Stimulated activated CD4-positive, alpha-beta T cell treated with anti-CD3 and anti-CD28 coated beads, Interleukin-12 subunit alpha, Interleukin-12 subunit beta, amount 100 ng/mL, for 4 hours (primary cell): ENCODE measurements around the gene BRICD5.

Source experiments
- DNase-seq: peaks from one replicate; pipeline ENCODE4 v3.0.0-alpha.2; 2020

Gene BRICD5

DNA sequence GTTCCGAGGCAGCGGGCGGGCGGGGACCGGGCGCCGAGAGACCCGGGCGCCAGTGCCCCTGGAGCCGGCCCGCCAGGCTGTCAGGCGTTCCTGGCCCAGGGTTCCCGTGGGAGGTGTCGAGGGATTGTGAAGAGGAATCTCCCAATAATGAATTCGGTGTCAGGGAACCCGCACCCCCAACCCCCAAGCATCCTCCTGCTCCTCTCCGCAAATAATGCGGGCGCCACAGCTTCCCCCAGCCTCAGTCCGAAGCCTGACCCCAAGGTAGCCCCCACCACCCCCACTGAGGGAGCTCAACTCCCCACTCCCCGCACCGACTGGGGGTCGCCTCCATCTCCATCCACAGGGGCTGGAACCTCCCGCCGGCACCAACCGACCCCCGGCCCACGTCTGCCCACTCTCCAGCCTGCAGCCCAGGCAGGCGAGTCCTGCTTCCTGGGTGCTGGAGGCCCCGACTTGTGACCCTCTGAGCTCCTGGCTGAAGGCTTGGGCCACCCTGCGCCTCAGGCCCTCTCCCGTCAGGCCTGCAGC lies 13.6 kb downstream of the BRICD5 start:
- DNase-seq = no peak

DNA sequence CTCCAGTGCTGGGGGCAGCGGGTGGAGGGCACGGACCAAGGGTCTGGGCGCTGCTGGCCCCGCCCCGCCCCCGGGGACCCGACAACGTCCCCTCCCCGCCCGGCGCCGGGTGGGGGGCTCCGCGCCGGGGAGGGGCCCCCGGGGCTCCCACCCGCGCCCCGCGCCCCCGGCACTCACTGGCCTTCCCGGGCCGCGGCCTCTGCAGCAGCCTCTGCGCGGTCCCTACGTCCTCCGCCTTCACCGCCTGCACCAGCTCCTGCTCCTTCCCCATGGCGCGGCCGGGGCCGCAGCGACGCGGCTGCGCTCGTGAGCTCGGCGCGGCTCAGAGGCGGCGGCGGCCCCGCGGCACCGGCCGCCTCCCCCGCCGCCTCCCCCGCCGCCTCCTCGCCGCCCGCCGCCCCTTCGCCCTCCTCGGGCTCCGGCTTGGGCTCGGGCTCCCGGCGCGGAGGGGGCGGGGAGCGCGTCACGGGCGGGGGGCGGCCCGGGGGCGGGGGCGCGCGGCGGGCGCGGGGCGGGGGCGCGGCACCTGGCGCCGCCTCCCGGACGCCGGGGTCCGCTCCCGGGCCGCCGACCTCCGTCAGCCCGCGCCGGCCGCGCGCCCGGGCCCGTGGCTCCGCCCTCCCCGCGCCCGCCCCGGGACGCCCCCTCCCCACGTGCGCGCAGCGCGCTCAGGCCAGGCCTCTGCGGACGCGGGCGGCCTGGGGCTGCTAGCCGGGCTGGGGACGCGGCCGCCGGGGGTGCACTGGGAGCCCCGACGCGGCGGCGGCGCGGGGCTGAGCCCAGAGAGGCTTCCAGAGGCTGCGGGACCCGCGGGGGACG lies 14.3 kb downstream of the BRICD5 start, which contains the start of gene CASKIN1:
Gene CASKIN1, minus strand, starts transcription at position 444 of the 819 bp plus-strand sequence. Its CDS starts 173 bp downstream, at position 271.
- no peak for DNase-seq

DNA sequence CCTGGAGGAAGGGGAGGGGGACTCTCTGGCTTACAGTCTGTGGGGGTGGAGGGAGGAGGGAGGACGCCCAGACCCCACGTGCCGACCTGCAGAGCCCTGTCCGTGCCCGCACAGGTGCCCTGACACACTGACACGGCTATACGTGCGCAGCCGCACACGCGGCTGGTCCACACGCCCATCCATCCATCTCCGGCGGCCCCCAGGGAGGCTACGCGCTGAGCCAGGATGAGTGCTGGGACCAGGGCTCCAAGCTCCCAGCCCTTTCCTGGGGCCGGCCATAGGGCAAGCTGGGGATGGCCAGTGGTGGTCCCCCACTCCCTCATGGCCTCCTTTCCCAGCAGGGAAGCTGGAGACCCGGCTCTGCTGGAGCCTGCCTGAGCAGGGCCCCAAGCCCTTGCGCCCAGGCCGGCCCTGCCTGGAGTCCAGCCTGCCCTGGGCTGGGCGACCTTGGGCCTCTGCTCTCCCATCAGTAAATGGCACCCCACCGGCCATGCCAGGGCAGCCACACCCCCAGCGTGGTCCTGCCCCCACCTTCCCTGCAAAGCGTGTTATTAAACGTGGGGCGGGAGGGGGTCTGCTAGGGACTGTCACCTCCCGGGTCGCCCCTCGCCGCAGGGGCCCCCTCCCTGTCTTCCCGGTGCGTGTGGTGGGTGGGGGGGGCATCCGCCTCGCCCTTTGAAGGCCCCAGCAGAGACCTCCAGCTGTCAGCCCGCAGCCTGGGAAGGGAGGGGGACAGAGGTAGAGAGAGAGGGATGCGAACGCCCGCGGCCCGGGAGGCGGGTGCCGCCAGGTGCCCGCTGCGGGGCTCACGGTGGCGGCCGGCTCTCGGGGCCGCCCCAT lies 15.1 kb downstream of the BRICD5 start:
- DNase-seq = no peak

DNA sequence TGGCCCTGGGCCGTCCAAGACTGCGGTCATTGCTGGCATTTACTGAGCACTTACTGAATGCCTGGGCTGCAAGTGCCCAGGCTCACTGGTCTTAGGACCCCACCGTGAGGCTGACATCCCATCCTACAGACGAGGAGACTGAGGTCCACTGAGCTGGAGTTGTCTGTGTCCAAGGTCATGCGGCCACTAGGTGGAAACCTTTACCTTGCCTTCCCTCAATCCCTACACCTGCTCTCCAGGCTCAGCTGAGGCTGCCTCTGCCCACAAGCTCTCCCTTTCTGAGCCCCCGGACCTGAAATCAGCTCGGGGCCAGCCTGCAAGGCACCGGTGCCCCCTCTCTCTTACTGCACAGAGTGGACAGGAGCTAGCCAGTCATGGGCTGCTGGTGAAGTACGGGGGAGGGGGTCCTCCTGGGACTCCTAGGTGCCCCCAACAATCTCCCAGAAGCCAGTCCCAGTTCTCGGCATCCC lies 15.8 kb downstream of the BRICD5 start:
- no peak for DNase-seq

DNA sequence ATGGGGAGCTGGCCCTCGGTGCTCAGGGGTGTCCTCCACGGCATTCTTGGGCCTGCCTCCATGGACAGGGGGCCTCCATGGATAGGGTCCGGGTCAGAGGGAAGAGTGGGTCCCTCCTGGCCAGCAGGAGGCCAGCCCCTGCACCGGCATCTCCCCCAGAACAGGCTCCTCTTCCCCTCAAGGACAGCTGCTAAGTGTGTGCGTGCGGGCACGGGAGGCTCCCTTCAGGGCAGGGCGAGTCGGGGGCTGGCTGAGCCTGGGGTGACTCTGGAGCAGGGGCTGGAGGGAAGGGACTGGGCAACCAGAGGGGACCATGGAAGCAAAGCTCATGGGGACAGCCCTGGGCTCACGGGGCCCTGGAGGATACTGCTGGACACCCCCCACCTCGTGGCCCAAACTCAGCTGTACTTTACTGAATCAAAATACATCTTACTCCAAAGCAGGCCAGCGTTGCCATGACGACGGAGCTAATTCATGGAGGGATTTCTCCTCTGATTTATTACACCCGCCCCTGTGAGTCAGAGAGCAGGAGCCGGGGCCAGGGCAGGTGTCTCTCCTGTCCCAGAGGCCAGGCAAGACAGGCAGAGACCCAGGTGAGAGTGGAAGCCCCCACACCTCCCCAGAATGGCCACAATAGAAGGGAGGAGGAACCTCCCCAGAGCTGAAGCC lies 16.4 kb downstream of the BRICD5 start:
- DNase-seq = no peak

DNA sequence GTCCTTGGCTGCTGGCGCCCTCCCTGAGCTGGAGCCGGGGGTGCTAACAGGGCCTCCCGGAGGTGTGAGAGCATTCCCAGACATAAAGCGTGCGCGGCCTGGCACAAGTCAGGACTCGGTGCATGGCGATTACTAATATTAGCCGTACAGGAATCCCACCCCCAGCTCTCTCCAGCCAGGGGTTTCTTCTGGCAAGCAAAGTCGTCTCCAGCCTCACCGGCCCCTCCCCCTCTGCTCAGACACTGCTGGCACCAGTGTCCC lies 19.3 kb downstream of the BRICD5 start:
- DNase-seq = no peak

DNA sequence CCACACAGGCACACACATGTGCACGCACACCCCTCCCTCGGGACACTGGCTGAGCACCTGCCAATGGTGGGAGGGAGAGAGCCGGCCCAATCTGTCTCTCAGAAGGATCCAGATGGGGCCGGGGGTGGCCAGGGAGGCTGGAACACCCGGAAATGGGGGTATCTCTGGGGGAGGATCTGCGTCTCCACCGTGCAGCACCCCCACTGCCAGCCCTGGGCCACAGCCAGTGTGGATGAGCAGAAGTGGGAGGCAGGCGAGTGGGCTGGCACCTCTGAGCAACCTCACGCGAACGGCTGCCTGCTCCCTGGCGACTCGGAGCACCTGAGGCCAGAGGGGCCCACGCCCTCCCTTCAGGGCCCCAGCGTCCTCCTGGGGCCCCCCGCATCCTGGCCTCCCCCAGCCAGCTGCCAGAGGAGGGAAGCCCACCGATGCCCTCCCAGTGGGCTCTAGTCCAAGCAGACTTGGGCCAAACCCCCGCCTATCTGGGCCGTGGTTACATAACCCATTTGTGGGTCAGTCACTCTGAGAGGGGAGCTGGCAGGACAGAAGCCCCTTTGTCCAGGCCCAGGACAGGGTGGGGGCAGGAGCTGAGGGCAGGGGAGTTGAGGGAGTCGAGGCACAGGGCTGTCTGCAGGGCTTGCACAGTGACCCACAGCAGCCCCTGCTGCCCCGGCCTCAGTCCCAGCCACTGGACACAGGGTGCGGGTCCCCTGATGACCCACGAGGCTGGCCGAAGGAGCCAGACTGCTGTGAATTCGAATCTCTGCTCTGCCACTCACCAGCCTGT lies 19.8 kb downstream of the BRICD5 start:
- no peak for DNase-seq

DNA sequence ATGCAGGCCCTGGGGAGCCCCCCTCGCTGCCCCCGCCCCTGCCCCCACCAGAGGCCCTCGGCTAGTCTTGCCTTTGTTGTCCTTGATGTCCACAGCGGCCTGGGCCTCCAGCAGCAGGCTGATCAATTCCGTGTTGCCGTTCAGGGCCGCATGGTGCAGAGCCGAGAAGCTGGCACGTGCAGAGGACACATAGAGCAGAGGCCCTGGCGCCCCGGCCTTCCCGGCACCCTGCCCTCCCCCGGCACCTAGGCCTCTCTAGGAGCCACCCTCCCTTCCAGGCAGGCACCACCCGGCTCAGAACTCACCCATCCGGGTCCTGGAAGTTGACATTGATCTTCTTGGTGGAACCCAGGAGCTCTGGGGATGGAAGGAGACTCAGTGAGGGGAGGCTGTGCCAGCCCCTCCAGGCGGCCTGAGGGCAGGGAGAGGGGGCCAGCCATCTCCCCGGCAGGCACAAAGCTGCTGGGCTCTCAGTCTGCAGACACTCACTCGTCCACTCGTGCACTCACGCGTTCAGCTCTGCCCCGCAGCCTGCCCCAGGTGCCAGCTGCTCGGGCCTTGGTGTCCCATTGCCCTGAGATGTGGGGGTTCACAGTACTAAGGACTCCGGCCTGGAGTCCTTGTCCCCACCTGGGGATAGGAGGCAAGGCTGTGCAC lies 20.5 kb downstream of the BRICD5 start:
- DNase-seq = no peak

DNA sequence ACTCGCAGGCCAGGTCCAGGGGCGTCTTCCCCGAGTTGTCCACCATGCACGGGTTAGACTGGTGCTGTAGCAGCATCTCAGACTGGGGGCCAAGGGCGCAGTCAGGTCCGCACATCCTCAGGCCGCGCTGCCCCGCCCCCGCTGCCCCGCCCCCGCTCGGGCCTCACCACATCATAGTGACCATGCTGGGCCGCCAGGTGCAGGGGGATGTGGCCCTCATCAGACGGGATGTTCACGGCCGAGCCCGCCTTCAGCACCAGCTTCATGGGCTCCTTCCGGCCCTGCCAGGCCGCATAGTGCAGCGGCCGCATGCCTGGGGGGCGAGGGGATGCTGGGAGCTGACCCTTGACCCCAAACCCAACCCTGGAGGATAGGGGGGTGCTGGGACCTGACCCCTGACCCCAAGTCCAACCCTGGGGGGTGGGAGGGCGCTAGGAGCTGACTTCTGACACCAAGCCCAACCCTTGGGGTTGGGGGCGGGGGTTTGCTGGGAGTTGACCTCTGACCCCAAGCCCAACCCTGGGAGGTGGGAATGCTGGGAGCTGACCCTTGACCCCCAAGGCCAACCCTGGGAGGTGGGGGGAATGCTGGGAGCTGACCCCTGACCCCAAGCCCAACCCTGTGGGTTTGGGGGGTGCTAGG lies 21.3 kb downstream of the BRICD5 start:
- no peak for DNase-seq

DNA sequence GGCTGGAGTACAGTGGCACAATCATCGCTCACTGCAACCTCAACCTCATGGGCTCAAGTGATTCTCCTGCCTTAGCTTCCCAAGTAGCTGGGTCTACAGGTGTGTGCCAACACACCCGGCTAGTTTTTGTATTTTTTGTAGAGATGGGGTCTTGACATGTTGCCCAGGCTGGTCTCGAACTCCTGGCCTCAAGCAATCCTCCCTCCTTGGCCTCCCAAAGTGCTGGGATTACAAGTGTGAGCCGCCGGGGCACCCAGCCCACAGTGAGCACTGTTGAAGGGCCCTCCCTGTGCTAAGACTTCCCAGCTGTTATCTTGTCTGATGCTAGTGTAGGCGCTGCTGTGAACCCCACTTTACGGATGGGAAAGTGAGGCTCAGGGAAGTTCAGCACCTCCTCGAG lies 22.3 kb downstream of the BRICD5 start:
- no peak for DNase-seq

DNA sequence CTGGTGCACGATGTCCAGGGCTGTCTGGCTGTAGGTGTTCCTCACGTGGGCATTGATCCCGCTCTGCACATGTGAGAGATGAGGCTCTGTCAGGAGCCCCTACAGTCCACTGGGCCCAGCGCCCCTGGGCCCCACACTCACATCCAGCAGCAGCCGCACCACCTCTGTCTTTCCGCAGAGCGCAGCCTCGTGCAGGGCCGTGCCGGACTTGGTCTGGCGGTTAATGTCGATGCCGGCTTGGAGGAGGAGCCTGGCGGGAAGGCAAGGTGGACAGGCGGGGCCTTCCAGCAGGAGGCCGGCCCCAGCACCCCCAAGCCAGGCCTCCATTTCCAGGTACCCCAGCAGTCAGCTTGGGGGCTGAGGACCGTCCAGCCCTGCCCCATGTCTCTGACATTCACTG lies 23.5 kb downstream of the BRICD5 start:
- no peak for DNase-seq

DNA sequence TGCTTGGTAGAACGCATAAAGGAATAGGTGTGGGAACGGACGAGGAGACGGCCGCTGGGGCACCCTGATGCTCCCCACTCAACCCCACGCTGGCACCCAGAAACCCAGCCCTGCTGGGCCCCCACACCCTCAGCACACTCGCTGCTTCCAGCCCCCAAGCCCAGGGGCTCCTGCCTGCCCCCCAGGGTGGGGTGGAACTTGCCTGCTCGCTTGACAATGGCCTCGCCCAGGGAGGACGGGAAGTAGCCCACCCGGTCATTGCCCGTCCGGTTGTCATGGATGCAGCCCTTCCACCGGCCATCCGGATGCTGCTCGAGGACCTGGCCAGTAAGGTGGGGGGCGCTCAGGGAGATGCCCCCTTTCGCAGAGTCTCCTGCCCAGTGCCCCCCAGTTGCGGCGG lies 24.2 kb downstream of the BRICD5 start:
- no peak for DNase-seq

DNA sequence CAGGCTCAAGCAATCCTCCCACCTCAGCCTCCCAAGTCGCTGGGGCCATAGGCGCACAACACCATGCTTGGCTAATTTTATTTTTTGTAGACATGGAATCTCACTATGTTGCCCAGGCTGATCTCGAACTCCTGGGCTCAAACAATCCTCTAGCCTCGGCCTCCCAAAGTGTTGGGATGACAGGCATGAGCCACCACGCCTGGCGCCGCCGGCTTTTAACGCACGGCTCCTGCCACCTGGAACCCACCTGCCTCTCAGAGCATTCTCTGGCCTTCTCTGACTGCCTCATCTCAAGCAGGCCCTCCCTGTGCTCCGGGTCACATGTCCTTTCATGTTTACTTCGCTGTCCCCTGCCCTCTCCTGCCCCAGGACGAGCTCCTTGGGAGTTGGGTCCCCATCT lies 24.6 kb downstream of the BRICD5 start:
- DNase-seq = no peak

DNA sequence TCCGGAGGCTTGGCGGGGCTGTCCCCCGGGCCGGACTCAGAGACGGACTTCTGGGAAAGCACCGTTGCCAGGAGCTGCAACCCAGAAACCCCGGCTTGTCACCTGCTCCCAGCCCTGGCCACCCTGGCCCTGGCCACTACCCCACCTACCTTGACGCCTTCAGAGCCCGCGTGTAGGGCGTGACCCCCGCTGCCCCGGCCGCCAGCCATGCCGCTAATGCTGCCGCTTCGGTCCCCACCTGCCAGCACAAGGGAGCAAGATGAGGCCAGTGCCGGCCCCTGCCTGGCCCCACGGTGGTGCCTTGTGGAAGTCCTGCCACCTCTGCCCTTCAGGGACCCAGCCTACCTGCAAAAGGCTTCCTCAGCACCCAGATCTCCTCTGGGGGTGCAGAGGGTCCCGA lies 25.7 kb downstream of the BRICD5 start:
- DNase-seq = no peak

DNA sequence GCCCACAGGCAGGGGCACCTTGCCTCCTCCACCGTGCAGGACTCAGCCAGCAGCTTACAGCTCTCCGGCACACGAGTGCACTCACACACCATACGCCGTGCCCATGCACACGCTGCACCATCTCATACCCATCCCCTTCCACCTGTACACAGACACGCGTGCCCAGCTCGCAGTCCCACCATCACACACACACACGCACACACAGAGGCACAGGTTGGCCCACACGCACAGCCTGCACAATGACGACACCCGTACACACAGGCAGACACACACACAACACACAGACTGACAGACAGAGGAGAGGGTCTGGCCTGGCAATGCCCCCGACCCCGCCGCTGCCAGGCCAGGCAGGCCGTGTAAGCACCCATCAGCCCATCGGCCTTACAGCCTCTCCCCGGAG lies 26.3 kb downstream of the BRICD5 start:
- DNase-seq = no peak

DNA sequence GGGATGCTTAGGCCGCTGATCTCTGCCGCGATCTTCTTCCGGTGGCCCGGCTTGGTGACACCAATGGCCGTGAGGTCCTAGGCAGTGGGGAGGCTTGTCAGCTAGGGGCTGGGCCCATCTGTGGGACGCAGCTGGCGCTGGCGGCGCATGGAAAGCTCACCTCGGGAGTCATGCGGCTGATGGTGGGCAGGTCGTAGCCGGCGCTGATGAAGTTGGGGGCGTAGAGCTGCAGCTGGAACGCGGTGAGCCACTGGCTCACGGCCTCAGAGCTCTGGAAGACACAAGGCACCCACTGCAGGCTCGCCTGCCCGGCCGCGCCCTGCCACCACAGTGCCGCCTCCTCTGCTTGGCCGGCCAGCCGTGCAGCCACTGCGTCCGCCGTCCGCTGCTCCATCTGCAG lies 27.0 kb downstream of the BRICD5 start:
- DNase-seq = no peak

DNA sequence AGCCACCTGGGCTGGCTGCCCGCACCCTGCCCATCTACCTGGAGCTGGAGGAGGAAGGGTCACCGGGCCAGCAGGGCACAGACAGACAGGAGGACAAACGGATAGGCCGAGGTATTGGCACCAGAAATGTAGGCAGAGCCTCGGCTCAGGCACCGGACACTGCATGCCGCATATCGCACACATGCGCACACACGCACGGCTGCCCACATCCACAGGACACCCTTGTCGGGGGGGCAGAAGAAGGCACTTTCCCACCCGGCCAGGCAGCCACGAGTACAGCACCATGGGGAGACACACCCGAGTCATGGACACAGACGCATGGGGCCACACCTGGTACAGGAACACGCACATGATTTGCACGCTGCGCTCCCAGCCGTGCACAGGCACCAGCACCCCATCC lies 28.7 kb downstream of the BRICD5 start:
- no peak for DNase-seq

DNA sequence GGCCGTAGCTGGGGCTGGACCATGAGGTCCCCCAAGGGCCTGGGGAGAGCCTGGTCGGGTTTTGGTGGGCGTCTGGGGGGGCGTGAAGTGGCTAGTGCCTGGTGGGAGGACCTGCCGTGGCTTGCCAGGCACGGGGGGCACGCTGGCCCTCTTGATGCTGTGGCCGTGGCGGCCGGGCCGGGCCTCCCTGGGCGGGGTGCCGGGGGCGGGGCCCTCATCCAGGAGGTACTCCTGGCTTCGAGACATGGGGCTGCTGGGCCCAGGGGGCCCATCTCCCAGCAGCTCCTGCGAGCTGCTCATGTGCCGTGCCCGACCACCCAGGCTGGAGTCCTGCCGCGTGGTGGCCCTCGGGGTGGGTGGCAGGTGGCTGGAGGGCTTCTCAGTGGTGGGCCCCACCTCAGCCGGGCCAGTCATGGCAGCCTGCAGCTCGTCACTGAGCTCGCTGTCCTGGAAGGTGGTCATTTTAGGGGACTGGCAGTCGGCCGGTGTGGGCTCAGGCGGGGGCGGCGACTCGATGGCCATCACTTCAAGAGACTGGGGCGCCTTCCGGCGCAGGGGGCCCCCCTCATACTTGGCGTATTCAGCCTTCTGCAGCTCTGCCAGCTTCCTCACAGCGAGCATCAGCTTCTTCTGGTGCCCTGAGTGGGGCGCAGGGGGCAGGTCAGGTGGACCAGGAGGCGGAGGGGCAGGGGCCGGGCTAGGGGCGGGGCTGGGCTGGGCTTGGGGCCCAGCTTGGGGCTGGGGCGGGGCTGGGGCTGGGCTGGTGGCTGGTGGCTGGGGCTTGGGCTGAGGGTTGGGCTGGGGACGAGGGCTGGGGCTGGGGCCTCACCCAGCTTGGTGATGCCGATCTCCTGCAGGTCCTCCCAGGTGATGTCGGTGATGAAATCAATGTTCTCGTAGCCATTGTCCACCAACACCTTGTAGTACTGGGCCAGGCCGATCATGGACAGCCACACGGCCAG lies 29.4 kb downstream of the BRICD5 start:
- no peak for DNase-seq

DNA sequence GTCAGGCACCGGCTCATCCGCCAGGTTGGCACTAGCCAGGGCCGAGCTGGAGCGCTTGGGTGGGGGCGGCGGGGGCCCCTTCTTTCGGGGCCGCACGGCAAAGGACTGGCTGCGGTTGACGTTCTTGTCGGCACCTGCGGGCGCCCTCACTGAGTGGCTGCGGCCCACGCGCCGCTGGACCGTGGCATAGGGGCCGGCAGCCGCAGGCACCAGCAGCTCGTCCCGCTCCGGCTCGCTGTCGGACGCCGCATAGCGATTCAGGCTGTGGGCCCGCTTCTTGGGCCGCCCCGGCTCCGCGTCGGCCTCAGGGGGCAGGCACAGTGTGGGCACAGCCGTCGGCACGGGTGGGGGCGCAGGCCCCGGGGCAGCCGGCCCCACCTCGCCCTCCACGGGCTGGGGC lies 30.2 kb downstream of the BRICD5 start:
- DNase-seq = no peak

DNA sequence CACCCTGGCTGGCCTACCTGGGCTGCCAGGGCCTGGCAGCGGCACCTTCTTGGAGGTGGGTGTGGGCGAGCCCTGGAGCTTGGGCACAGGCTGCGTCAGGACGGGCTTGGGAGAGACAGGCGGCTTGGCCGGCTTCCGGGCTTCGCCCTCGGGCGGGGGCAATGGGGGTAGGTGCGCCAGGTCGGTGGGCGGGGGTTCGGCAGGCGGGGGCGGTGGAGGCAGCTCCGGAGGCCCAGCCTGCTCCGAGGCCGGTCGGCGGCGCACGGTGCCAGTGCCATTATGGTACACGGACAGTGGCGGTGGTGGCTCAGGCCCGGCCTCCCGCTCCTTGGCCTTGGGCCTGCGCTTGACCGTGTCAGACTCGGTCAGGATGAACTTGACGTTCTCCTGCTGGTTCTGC lies 31.1 kb downstream of the BRICD5 start:
- no peak for DNase-seq
